ENCODE measurements around the gene ITGA7.
A peak's percentile ranks its signal among the peaks of the same experiment; 100 is the strongest.

Gene ITGA7

DNA sequence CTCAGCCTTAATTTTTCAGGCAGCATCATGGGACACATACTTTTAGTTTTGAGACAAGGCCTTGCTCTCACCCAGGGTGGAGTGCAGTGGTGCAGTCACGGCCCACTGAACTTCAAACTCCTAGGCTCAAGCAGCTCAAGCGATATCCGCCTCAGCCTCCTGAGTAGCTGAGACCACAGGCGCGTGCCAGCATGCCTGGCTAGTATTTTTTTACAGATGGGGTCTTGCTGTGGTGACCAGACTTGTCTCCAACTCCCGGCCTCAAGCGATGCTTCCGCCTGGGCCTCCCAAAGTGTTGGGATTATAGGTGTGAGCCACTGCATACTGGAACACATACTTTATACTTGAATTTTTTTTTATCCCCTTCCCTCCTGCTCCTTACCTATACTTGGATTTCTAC, 15.2 kb upstream of the ITGA7 start:
- no peak overlapping the region for H3K4me3 ChIP-seq (ENCODE audit: low read length)
- no peaks in the 10 kb centered on the region for H3K9me3 ChIP-seq (ENCODE audit: control insufficient read depth, low read depth, low read length)
- H3K27me3 ChIP-seq (ENCODE audit: control insufficient read depth, insufficient read depth, low read length), result no peaks in the 10 kb centered on the region
- H3K9ac ChIP-seq (ENCODE audit: low read length), result no peak overlapping the region
- H3K27ac ChIP-seq (ENCODE audit: low read length), result no peak overlapping the region
- peaks cover 24% of the 10 kb centered on the region for H3K36me3 ChIP-seq (ENCODE audit: control insufficient read depth, low read depth, low read length)
- peaks cover 19% of the 10 kb centered on the region for H3K4me1 ChIP-seq (ENCODE audit: control insufficient read depth, low read depth, low read length)

DNA sequence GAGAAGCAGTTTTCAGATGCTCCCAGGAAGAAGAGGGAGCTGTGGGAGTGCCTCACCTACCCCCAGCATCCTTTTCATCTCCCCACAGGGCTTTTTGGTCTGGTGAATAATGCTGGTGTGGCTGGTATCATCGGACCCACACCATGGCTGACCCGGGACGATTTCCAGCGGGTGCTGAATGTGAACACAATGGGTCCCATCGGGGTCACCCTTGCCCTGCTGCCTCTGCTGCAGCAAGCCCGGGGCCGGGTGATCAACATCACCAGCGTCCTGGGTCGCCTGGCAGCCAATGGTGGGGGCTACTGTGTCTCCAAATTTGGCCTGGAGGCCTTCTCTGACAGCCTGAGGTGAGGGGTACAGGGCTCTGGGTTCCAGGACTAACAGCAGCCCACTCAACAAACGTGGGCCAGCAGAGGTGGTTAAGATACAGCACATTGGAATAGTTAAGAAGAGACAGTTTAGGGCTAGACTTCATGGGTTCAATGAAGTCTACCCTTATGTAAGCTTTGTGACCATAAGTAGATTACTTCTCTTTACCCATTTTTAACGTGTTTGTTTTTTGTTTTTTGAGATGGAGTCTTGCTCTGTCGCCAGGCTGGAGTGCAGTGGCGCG, 14.0 kb upstream of the ITGA7 start:
- Histone ChIP-seq H3K4me1 (ENCODE audit: control insufficient read depth, low read depth, low read length) (peaks cover 26% of the 10 kb centered on the region), H3K36me3 (ENCODE audit: control insufficient read depth, low read depth, low read length) (peaks cover 22% of the 10 kb centered on the region), H3K9me3 (ENCODE audit: control insufficient read depth, low read depth, low read length) (no peaks in the 10 kb centered on the region), H3K4me3 (ENCODE audit: low read length) (no peak overlapping the region), H3K27ac (ENCODE audit: low read length) (no peak overlapping the region), H3K9ac (ENCODE audit: low read length) (no peak overlapping the region), H3K27me3 (ENCODE audit: control insufficient read depth, insufficient read depth, low read length) (no peaks in the 10 kb centered on the region)

DNA sequence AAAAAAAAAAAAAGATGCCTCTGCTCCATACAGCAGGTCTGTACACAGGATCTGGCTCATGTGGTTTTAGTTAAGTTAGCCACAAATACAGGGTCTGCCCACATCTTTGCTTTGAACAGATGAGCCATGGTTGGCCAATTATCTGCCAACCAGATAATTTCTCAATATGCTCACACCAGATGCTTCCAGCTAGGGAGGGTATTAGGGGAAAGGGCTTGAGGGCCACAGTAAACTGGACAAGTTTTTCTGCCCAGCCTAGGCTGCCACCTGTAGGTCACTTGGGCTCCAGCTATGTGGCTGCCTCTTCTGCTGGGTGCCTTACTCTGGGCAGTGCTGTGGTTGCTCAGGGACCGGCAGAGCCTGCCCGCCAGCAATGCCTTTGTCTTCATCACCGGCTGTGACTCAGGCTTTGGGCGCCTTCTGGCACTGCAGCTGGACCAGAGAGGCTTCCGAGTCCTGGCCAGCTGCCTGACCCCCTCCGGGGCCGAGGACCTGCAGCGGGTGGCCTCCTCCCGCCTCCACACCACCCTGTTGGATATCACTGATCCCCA, 13.3 kb upstream of the ITGA7 start:
- H3K4me3 ChIP-seq (ENCODE audit: low read length), result no peak overlapping the region
- no peak overlapping the region for H3K9ac ChIP-seq (ENCODE audit: low read length)
- H3K4me1 ChIP-seq (ENCODE audit: control insufficient read depth, low read depth, low read length), result peaks cover 25% of the 10 kb centered on the region
- H3K27ac ChIP-seq (ENCODE audit: low read length), result no peak overlapping the region
- no peaks in the 10 kb centered on the region for H3K27me3 ChIP-seq (ENCODE audit: control insufficient read depth, insufficient read depth, low read length)
- no peaks in the 10 kb centered on the region for H3K9me3 ChIP-seq (ENCODE audit: control insufficient read depth, low read depth, low read length)
- H3K36me3 ChIP-seq (ENCODE audit: control insufficient read depth, low read depth, low read length), result peaks cover 16% of the 10 kb centered on the region

DNA sequence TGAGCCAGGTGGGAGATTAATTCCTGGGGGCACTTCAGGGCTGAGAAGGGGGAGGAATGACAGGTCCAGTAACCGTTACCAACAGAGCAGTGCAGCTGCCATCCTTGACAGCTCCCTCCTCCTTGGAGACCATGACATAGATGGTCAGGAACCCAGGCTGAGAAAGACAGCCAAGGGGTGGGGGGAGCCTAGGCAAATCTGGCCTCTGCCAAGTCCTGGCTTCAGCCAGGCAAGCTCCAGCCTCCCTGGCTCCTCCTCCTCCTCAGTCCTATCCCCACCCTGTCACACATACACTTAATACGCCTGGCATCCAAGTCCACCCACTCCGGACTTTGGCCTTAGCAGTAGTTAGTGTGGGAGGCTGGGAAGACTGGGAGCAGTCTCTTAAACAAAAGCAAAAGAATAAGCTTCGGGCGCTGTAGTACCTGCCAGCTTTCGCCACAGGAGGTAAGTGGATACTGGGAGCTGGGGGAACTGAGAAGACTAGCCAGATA, 12.4 kb upstream of the ITGA7 start, which contains the start of gene RDH5:
Gene RDH5 (plus strand): TSS at position 323 of the 494 bp plus-strand sequence. CDS start 792 bp downstream, outside the sequence.
- H3K27me3 ChIP-seq (ENCODE audit: control insufficient read depth, insufficient read depth, low read length), result no peaks in the 10 kb centered on the region
- H3K4me3 ChIP-seq (ENCODE audit: low read length), result no peak within 1 kb of the TSS
- H3K36me3 ChIP-seq (ENCODE audit: control insufficient read depth, low read depth, low read length), result peaks cover 8% of the 10 kb centered on the region
- H3K4me1 ChIP-seq (ENCODE audit: control insufficient read depth, low read depth, low read length), result peaks cover 25% of the 10 kb centered on the region
- H3K9ac ChIP-seq (ENCODE audit: low read length), result no peak within 1 kb of the TSS
- H3K27ac ChIP-seq (ENCODE audit: low read length), result no peak within 1 kb of the TSS
- no peaks in the 10 kb centered on the region for H3K9me3 ChIP-seq (ENCODE audit: control insufficient read depth, low read depth, low read length)

GRCh38 chr12:55719371-55719770, 11.7 kb upstream of the ITGA7 start:
- Histone ChIP-seq H3K27ac (ENCODE audit: low read length) (no peak overlapping the region), H3K9me3 (ENCODE audit: control insufficient read depth, low read depth, low read length) (no peaks in the 10 kb centered on the region), H3K36me3 (ENCODE audit: control insufficient read depth, low read depth, low read length) (peaks cover 7% of the 10 kb centered on the region), H3K4me1 (ENCODE audit: control insufficient read depth, low read depth, low read length) (peaks cover 25% of the 10 kb centered on the region), H3K27me3 (ENCODE audit: control insufficient read depth, insufficient read depth, low read length) (no peaks in the 10 kb centered on the region), H3K4me3 (ENCODE audit: low read length) (no peak overlapping the region), H3K9ac (ENCODE audit: low read length) (no peak overlapping the region)

DNA sequence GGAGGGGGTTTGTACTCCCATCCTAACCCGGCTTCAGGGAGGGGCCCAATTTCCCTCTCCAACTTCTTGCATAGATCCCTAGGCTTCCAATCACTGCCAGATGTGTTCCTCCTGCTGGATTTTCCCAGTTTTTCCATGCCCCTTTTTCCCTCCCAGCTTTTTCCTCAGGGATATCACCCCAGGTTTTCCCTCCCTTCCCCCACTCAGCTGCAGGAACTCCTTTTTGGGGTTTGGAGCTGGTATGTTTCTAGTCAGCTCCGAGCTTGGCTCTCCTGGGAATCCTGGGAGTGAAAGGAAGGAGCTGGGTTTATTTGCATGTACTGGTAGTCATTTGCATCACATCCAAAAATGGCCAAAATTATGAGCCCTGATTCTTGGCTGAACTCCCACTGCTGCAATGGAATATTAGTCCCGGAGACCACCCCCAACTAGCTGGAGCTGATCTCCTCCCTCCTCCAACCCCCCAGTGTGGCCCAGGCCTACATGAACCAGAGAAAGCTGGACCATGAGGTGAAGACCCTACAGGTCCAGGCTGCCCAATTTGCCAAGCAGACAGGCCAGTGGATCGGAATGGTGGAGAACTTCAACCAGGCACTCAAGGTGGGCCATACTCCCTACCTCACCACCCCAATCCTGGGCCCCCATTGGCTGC, 11.0 kb upstream of the ITGA7 start:
- Histone ChIP-seq H3K9me3 (ENCODE audit: control insufficient read depth, low read depth, low read length) (no peaks in the 10 kb centered on the region), H3K27ac (ENCODE audit: low read length) (peak overlapping the region; percentile 83), H3K9ac (ENCODE audit: low read length) (peak overlapping the region; percentile 8), H3K36me3 (ENCODE audit: control insufficient read depth, low read depth, low read length) (peaks cover under 1% of the 10 kb centered on the region), H3K4me3 (ENCODE audit: low read length) (peak overlapping the region; percentile 91), H3K27me3 (ENCODE audit: control insufficient read depth, insufficient read depth, low read length) (no peaks in the 10 kb centered on the region), H3K4me1 (ENCODE audit: control insufficient read depth, low read depth, low read length) (peaks cover 25% of the 10 kb centered on the region)

- Histone ChIP-seq H3K4me3 (ENCODE audit: low read length) (peak overlapping the region; percentile 91), H3K27me3 (ENCODE audit: control insufficient read depth, insufficient read depth, low read length) (no peaks in the 10 kb centered on the region), H3K36me3 (ENCODE audit: control insufficient read depth, low read depth, low read length) (no peaks in the 10 kb centered on the region), H3K9me3 (ENCODE audit: control insufficient read depth, low read depth, low read length) (no peaks in the 10 kb centered on the region), H3K4me1 (ENCODE audit: control insufficient read depth, low read depth, low read length) (peaks cover 25% of the 10 kb centered on the region), H3K9ac (ENCODE audit: low read length) (peak overlapping the region; percentile 8), H3K27ac (ENCODE audit: low read length) (peak overlapping the region; percentile 83)
Measured at GRCh38 chr12:55718015-55718414, 10.3 kb upstream of the ITGA7 start.

DNA sequence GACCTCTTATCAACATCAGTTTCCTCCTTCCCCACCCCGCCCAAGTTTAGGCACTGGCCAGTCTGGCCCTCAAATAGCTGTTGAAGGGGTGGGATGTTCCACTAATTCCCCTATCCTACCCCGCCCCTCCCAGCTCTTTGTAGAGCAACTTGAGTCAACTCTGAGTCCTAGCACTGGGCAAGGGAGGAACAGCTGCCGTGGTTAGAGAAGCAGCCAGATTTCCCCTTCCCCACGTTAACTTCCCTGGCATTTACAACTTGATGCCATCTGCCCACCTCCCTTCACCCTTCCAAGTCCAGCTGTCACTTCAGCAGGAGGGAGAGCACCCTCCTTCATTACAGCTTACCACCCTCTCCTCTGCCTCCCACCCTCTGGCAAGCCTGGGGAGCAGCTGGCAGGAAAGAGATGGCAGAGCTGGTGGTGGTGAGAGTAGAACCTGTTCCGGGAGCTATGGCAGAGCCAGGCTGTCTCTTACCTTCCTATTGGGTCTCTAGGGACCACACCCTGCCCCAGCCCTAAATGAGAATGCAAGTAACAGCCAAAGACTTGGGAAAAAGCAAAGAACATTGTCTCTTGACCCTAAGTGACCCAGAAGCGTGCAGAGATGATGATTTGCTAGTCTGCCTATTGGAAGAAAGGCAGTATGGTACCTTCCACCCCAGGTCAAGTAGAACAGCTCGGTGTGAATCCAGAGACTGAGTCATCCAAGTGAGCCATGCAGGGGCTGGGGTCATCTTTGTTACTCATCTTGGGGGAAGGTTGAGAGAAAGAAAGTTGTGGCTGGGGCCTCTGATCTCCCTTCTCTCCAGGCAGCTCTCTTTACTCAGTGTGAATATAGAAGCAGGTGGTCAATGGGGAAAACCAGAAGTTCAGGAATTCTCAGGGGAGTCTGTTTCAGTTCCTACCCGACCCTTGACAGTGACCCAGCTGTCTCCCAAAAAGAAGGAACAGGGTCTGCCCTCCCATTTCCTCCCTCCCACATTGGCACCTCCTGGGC, 9.6 kb upstream of the ITGA7 start:
- H3K4me1 ChIP-seq (ENCODE audit: control insufficient read depth, low read depth, low read length), result peaks cover 25% of the 10 kb centered on the region
- no peaks in the 10 kb centered on the region for H3K27me3 ChIP-seq (ENCODE audit: control insufficient read depth, insufficient read depth, low read length)
- peak overlapping the region; percentile 1 for H3K27ac ChIP-seq (ENCODE audit: low read length)
- H3K4me3 ChIP-seq (ENCODE audit: low read length), result peak overlapping the region; percentile 91
- no peaks in the 10 kb centered on the region for H3K9me3 ChIP-seq (ENCODE audit: control insufficient read depth, low read depth, low read length)
- H3K36me3 ChIP-seq (ENCODE audit: control insufficient read depth, low read depth, low read length), result no peaks in the 10 kb centered on the region
- H3K9ac ChIP-seq (ENCODE audit: low read length), result peak overlapping the region; percentile 84

DNA sequence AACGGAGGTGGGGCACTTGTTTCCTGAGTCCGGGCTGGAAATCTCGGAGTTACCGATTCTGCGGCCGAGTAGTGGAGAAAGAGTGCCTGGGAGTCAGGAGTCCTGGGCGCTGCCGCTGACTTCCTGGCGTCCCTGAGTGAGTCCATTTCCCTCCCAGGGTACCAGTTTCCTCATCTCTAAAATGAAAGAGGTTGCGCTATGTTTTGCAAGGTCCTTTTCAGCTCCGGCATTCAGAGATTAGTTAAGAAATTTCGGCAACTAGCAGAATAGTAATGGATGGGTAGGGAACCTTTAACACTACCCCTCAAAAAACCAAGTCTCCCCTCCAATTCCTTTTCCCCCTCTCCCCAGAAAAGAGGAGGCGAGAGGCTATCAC, 8.9 kb upstream of the ITGA7 start:
- peaks cover 25% of the 10 kb centered on the region for H3K4me1 ChIP-seq (ENCODE audit: control insufficient read depth, low read depth, low read length)
- H3K27ac ChIP-seq (ENCODE audit: low read length), result peak overlapping the region; percentile 68
- no peaks in the 10 kb centered on the region for H3K27me3 ChIP-seq (ENCODE audit: control insufficient read depth, insufficient read depth, low read length)

GRCh38 chr12:55715833-55716581, 8.3 kb upstream of the ITGA7 start, which contains the start of gene BLOC1S1:
BLOC1S1 (plus strand) TSS chr12:55716046; CDS start chr12:55716052, 6 bp downstream.
- peaks cover 25% of the 10 kb centered on the region for H3K4me1 ChIP-seq (ENCODE audit: control insufficient read depth, low read depth, low read length)
- no peaks in the 10 kb centered on the region for H3K27me3 ChIP-seq (ENCODE audit: control insufficient read depth, insufficient read depth, low read length)
- no peaks in the 10 kb centered on the region for H3K36me3 ChIP-seq (ENCODE audit: control insufficient read depth, low read depth, low read length)
- H3K9me3 ChIP-seq (ENCODE audit: control insufficient read depth, low read depth, low read length), result no peaks in the 10 kb centered on the region
- H3K27ac ChIP-seq (ENCODE audit: low read length), result peak within 1 kb of the TSS; percentile 68
- peak within 1 kb of the TSS; percentile 84 for H3K9ac ChIP-seq (ENCODE audit: low read length)
- H3K4me3 ChIP-seq (ENCODE audit: low read length), result peak within 1 kb of the TSS; percentile 91

More for the DNA sequence above, 8.9 kb upstream of the ITGA7 start:
- H3K9me3 ChIP-seq (ENCODE audit: control insufficient read depth, low read depth, low read length), result no peaks in the 10 kb centered on the region
- peak overlapping the region; percentile 91 for H3K4me3 ChIP-seq (ENCODE audit: low read length)
- no peaks in the 10 kb centered on the region for H3K36me3 ChIP-seq (ENCODE audit: control insufficient read depth, low read depth, low read length)
- H3K9ac ChIP-seq (ENCODE audit: low read length), result peak overlapping the region; percentile 84
